Karpas-422 (cell line): Measurements from ENCODE around the gene PIP4K2C. TPM values are rescaled to one million over a fixed set of nuclear protein-coding genes. Genes with fewer than 3 reads are reported as not detected.

ENCODE experiments used
- DNase-seq: peaks from one replicate; pipeline ENCODE4 v3.0.0-alpha.2; 2015
- H2AFZ ChIP-seq: fragments of 200-600 bp; sonication (generic); 2 replicates; pipeline ENCODE4 v1.6.1; 2014; ENCODE audit warnings: antibody characterized with exemption, low read length, mixed read lengths
- H3K27ac ChIP-seq: fragments of 200-600 bp; sonication (generic); 2 replicates; pipeline ENCODE4 v1.5.1; 2014; ENCODE audit warnings: mild to moderate bottlenecking, low read length, moderate library complexity
- H3K27me3 ChIP-seq: fragments of 200-600 bp; sonication (generic); 2 replicates; pipeline ENCODE4 v1.6.1; 2014; ENCODE audit warnings: low read length, mixed read lengths
- H3K36me3 ChIP-seq: fragments of 200-600 bp; sonication (generic); 2 replicates; pipeline ENCODE4 v1.6.1; 2014; ENCODE audit warnings: low read length, mixed read lengths; ENCODE audit not compliant: insufficient read depth
- H3K4me1 ChIP-seq: fragments of 200-600 bp; sonication (generic); 2 replicates; pipeline ENCODE4 v1.6.1; 2014; ENCODE audit warnings: mild to moderate bottlenecking, low read length, mixed read lengths
- H3K4me2 ChIP-seq: fragments of 200-600 bp; sonication (generic); 2 replicates; pipeline ENCODE4 v1.6.1; 2014; ENCODE audit warnings: low read length, low read depth, mild to moderate bottlenecking; ENCODE audit not compliant: poor library complexity, severe bottlenecking
- H3K4me3 ChIP-seq: fragments of 200-600 bp; sonication (generic); 2 replicates; pipeline ENCODE4 v1.5.1; 2014; ENCODE audit warnings: mild to moderate bottlenecking, antibody characterized with exemption, low read length, mixed read lengths
- H3K79me2 ChIP-seq: fragments of 200-600 bp; sonication (generic); 2 replicates; pipeline ENCODE4 v1.6.1; 2014; ENCODE audit warnings: mild to moderate bottlenecking, low read length, mixed read lengths
- H3K9ac ChIP-seq: fragments of 200-600 bp; sonication (generic); 2 replicates; pipeline ENCODE4 v1.6.0; 2014; ENCODE audit warnings: low read length
- H3K9me2 ChIP-seq: fragments of 200-600 bp; sonication (generic), shearing (Covaris generic); replicated peaks from 2 replicates; pipeline ENCODE4 v1.6.0; 2014; ENCODE audit warnings: mild to moderate bottlenecking, low read length, moderate library complexity; ENCODE audit not compliant: insufficient read depth
- H3K9me3 ChIP-seq: fragments of 300-700, 200-600 bp; sonication (generic); 2 replicates; pipeline ENCODE4 v1.6.1; 2014; ENCODE audit warnings: low read length, mixed read lengths
- H4K20me1 ChIP-seq: fragments of 200-600 bp; sonication (generic); 2 replicates; pipeline ENCODE4 v1.6.1; 2014; ENCODE audit warnings: mild to moderate bottlenecking, antibody characterized with exemption, low read length, low read depth; ENCODE audit not compliant: insufficient read depth
- total RNA-seq: library from RNA; depleted of rRNA; stranded (reverse); fragments of >200 nt; shearing (Covaris generic); gene quantifications from 2 replicates; pipeline ENCODE4 v1.2.3, GENCODE V29; 2014; ENCODE audit warnings: low replicate concordance

Gene PIP4K2C
- total RNA-seq, 1 experiment from 2014 or later = 23.9 TPM

DNA sequence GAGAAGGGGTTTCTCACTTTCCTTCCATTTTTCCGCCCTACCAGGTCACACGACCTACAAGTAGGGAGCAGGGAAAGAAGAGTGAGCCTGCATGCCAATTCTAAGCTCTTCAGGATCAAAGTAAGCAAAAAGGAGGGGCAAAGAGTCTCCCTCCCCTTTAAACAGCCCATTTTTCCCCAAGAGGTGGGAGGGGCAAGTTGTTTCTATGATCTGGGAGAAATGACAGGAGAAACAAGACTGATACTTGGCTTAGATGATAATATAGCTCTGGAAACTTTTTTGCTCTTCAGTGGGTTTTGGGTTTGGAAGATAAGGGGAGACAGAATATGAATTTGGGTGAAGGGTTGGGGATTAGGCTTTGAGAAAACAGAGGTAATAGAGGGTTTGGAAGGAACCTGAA, 15.4 kb downstream of the PIP4K2C start:
- no peak overlapping the region for H2AFZ ChIP-seq
- H3K27ac ChIP-seq = no peak overlapping the region
- H3K4me2 ChIP-seq = no peak overlapping the region
- H3K9me2 ChIP-seq = no peaks in the 10 kb centered on the region
- no peaks in the 10 kb centered on the region for H3K36me3 ChIP-seq
- no peak overlapping the region for H3K4me3 ChIP-seq
- H4K20me1 ChIP-seq = no peaks in the 10 kb centered on the region
- peaks cover 17% of the 10 kb centered on the region for H3K4me1 ChIP-seq
- H3K9me3 ChIP-seq = no peaks in the 10 kb centered on the region
- DNase-seq = no peak
- H3K27me3 ChIP-seq = no peaks in the 10 kb centered on the region
- no peak overlapping the region for H3K9ac ChIP-seq
- H3K79me2 ChIP-seq = no peaks in the 10 kb centered on the region

DNA sequence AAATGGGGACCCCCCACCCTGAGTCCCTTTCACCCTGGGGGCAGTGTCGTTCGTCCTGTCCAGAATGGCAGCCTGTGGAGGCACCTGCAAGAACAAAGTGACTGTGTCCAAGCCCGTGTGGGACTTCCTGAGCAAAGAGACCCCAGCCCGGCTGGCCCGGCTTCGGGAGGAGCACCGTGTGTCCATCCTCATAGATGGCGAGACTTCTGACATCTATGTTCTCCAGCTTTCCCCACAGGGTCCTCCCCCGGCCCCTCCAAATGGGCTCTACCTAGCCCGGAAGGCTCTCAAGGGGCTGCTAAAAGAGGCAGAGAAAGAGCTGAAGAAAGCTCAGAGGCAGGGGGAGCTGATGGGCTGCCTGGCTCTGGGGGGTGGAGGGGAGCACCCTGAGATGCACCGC, 15.8 kb downstream of the PIP4K2C start:
- Histone ChIP-seq H3K79me2 (no peaks in the 10 kb centered on the region), H3K9ac (no peak overlapping the region), H3K9me3 (no peaks in the 10 kb centered on the region), H3K27ac (no peak overlapping the region), H2AFZ (no peak overlapping the region), H3K4me3 (no peak overlapping the region), H3K4me2 (no peak overlapping the region), H3K36me3 (no peaks in the 10 kb centered on the region), H3K27me3 (no peaks in the 10 kb centered on the region), H3K9me2 (no peaks in the 10 kb centered on the region), H3K4me1 (peaks cover 19% of the 10 kb centered on the region), H4K20me1 (no peaks in the 10 kb centered on the region)
- DNase-seq = no peak

DNA sequence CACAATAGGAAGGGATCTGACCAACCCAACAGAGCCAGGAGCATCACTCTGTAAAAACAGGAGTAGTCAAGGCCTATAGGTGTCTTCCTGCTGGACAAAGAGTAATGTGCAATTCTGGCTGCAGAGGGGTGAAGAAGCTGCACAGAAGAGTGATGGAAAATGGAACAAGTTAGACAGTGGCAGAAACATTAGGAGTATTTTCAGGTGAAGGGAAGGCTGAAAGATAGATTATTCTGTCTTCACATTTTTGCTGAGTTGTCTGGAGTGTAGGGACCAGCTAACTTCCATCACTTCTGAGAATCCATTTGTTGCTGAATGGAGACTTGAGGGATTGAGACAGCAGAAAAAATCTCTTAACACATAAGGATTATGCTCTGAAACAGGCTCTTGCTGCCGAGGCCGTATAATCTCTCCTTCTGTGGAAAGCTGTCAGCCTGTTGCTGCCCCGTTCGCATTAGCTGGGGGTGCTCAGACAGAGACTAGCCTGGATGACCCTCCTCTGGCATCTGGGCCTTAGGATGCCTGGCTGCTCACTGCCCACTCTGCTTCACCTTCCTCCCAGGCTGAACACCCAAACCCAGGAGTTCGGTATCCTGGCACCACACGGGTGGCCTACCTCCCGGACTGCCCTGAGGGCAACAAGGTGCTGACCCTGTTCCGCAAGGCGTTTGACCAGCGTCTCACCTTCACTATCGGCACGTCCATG, 17.1 kb downstream of the PIP4K2C start:
- DNase-seq = no peak
- Histone ChIP-seq H2AFZ (no peak overlapping the region), H3K4me2 (no peak overlapping the region), H3K36me3 (no peaks in the 10 kb centered on the region), H3K4me3 (no peak overlapping the region), H3K9me3 (no peaks in the 10 kb centered on the region), H3K27me3 (no peaks in the 10 kb centered on the region), H3K27ac (no peak overlapping the region), H3K9ac (no peak overlapping the region), H4K20me1 (no peaks in the 10 kb centered on the region), H3K4me1 (peaks cover 19% of the 10 kb centered on the region), H3K79me2 (no peaks in the 10 kb centered on the region), H3K9me2 (no peaks in the 10 kb centered on the region)

DNA sequence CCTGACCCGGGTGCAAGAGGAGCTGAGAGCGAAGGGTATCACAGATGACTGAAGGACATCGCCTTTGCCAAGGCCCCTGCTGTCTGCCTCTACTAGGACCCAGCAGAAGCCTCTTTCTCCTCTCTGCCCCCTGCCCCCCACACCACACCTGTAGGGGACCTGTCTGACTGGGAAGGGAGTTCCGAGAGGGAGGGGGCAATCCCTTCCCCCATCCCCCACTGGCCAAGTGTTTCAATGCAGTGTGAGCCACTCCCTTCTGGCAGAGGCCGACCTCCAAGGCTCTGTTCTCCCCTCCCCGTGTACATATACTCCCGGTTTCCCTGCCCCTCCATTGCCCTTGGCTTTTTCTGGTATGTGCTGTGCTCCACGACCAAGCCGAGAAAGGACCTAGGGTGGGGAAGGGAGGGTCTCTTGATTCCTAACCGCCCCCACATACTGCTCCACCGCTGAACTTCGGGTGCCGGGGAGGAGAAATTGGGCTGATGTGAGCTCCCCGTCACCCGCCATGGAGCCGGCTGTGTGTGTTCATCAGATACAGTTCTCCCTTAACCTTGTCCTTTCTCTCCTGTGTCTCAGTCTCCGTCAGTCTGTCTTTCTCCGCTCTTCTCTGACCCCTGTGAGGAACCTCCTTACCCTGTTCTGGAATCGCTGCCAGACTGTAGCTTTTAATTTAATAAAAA, 18.2 kb downstream of the PIP4K2C start:
- H4K20me1 ChIP-seq = no peaks in the 10 kb centered on the region
- no peak overlapping the region for H3K4me2 ChIP-seq
- no peak overlapping the region for H3K4me3 ChIP-seq
- H2AFZ ChIP-seq = no peak overlapping the region
- H3K36me3 ChIP-seq = no peaks in the 10 kb centered on the region
- no peak for DNase-seq
- no peak overlapping the region for H3K27ac ChIP-seq
- H3K9me3 ChIP-seq = no peaks in the 10 kb centered on the region
- peaks cover 25% of the 10 kb centered on the region for H3K4me1 ChIP-seq
- H3K79me2 ChIP-seq = no peaks in the 10 kb centered on the region
- H3K27me3 ChIP-seq = no peaks in the 10 kb centered on the region
- H3K9ac ChIP-seq = no peak overlapping the region
- H3K9me2 ChIP-seq = no peaks in the 10 kb centered on the region

DNA sequence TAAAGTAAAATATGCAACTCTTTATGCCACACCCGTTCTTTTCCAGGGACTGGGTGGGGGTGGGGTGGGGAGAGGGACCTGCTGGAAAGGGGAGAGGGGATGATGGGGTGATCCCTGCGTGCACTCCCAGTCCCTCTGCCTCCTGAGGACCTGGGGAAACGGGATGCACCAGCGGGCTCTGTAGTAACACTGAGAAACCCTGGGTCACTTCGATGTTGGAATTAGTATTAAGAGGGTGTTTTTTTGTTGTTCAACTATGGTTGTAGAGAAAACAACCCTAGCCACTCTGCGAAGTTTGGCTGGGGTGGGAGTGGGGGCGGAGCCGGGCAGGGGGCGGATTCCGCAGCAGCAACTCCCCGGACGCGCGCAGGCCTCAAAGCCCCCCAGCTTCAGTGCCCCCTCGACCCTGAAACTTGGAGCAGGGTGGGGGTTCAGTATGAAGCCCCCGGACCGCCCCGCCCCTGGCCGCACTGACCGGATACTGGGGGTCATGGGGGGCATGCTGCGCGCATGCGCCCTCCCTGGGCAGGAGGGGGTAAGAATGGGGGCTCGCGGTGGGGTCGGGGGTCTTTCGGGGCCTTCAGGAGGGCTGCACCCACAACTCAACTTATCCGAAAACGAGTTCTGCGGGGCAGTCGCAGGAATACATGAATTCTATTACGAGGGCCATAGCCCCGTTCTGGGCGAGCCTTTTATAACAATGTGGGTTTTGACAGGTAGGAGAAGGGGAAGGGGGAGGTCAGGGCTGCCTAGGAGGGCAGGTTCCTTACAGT, 19.0 kb downstream of the PIP4K2C start:
- H4K20me1 ChIP-seq = no peaks in the 10 kb centered on the region
- H3K4me1 ChIP-seq = peaks cover 30% of the 10 kb centered on the region
- H3K9ac ChIP-seq = no peak overlapping the region
- no peak for DNase-seq
- no peak overlapping the region for H3K4me2 ChIP-seq
- H3K27me3 ChIP-seq = no peaks in the 10 kb centered on the region
- H3K27ac ChIP-seq = no peak overlapping the region
- no peaks in the 10 kb centered on the region for H3K9me2 ChIP-seq
- no peaks in the 10 kb centered on the region for H3K79me2 ChIP-seq
- H3K9me3 ChIP-seq = no peaks in the 10 kb centered on the region
- H3K4me3 ChIP-seq = no peak overlapping the region
- H3K36me3 ChIP-seq = no peaks in the 10 kb centered on the region
- H2AFZ ChIP-seq = no peak overlapping the region

DNA sequence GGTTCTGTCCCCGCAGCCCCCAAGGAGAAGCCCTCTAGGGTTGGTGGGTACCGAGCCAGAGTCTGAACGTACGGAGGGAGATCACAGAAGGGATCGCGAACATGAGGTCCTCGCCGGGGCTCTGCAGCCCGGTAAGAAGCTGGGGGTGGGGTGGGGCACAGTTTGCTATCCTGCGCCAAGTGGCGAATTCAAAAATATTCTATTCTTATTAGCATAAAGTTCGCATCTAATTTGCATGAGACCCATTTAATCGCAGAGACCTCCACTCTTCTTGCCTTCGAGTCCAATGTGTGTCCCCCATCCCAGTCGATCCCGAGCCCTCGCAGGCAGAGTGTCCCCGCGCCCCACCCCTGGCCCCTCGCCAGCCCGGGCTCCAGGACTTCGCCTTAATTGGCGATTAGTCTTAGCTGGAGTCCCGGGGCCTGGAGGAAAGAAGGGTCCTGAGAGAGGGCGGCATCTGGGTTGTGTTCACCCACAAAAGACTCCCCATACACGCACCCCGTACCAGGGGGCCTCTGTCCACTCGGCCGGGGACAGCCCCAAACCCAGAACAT, 19.6 kb downstream of the PIP4K2C start:
- Histone ChIP-seq H3K27me3 (no peaks in the 10 kb centered on the region), H3K27ac (no peak overlapping the region), H4K20me1 (no peaks in the 10 kb centered on the region), H3K9me3 (no peaks in the 10 kb centered on the region), H3K4me3 (no peak overlapping the region), H3K79me2 (no peaks in the 10 kb centered on the region), H3K9ac (no peak overlapping the region), H2AFZ (no peak overlapping the region), H3K4me1 (peaks cover 31% of the 10 kb centered on the region), H3K4me2 (no peak overlapping the region), H3K36me3 (no peaks in the 10 kb centered on the region), H3K9me2 (no peaks in the 10 kb centered on the region)
- no peak for DNase-seq

DNA sequence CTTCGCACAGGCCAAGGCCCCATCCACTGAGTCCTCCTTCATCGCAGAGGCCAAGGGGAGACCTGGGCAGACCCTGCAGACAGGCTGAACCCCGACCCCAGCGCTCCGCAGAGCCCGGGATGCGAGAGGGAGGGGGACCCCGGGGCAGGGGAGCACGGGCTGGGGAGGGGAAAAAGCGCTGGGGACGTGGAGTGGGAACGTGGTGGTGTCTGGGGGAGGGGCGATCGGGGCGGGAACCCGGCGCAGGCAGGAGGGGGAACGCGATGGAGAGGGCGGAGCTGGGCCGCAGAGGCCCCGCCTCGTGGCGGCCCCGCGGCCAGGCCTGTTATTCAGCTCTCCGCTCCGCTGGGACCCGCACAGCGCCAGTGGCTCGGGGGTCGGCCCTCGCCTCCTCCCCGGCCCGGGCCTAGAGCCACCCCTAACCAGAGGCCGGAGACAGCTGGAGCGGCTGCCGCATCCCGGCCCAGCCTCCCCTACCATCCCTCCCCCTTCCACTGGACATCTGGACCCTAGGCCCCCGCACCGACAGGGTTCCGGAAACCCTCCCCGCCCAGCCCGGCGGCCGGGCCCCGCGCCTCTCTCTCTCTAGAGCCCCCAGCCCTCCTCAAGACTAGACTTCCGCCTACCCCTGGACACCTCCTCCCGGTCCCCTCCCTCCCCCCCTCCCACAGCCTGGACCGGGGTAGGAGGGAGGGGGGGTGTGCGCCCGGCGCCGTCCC, 20.3 kb downstream of the PIP4K2C start, which contains the start of gene ARHGEF25:
Gene ARHGEF25 (plus strand): TSS at position 328 of the 719 bp plus-strand sequence. CDS start 460 bp downstream, outside the sequence.
- Histone ChIP-seq H3K27ac (no peak within 1 kb of the TSS), H3K27me3 (no peaks in the 10 kb centered on the region), H3K9me2 (no peaks in the 10 kb centered on the region), H3K79me2 (no peaks in the 10 kb centered on the region), H3K4me3 (peak within 1 kb of the TSS; percentile 58; the same call in 1 of the 2 replicates), H3K4me2 (peak within 1 kb of the TSS; percentile 63), H3K36me3 (no peaks in the 10 kb centered on the region), H3K4me1 (peaks cover 28% of the 10 kb centered on the region), H3K9ac (peak within 1 kb of the TSS; percentile 54), H4K20me1 (no peaks in the 10 kb centered on the region), H3K9me3 (no peaks in the 10 kb centered on the region), H2AFZ (no peak within 1 kb of the TSS; the same call in 1 of the 2 replicates)
- peak; percentile 54 for DNase-seq
